AG04450 (cell line): Measurements from ENCODE around the gene COG4. TPM values are rescaled to one million over a fixed set of nuclear protein-coding genes. Genes with fewer than 3 reads are reported as not detected.

Experiments used
- CTCF ChIA-PET: fragments of 300-600, 350-600 bp; formaldehyde crosslinking; extraction: SDS; loops from one replicate; lab custom pipeline; 2022; ENCODE audit warnings: antibody characterized with exemption, inconsistent platforms; lab: Charles Lee
- POLR2A ChIA-PET: fragments of 350-600 bp; formaldehyde crosslinking; extraction: SDS; loops from one replicate; lab custom pipeline; 2021; ENCODE audit warnings: antibody characterized with exemption, inconsistent platforms; lab: Yijun Ruan, JAX
- DNase-seq: peaks from one replicate; pipeline ENCODE4 v3.0.0-alpha.2; 2011; ENCODE audit warnings: low read depth, low spot score
- H3K27ac ChIP-seq: one replicate; pipeline ENCODE4 v1.5.1; 2012; ENCODE audit warnings: low read depth, low read length, control low read depth
- H3K27me3 ChIP-seq: one replicate; pipeline ENCODE4 v1.6.0; 2012; ENCODE audit warnings: low read length; ENCODE audit not compliant: control insufficient read depth, insufficient read depth
- H3K4me3 ChIP-seq: 2 replicates; pipeline ENCODE4 v1.5.1; 2011; ENCODE audit warnings: mild to moderate bottlenecking, low read depth, low read length, control low read depth
- H3K9me3 ChIP-seq: 2 replicates; pipeline ENCODE4 v1.5.1; 2012; ENCODE audit warnings: low read length; ENCODE audit not compliant: control insufficient read depth, insufficient read depth
- CTCF ChIP-seq: IDR thresholded peaks from 2 replicates; pipeline ENCODE4 v1.5.1; 2011; ENCODE audit warnings: low read depth, low read length, control low read depth, inconsistent platforms
- polyA plus RNA-seq: library from polyadenylated mRNA; depleted of rRNA; stranded (reverse); fragments of >200 nt; gene quantifications from 2 replicates; pipeline ENCODE4 v1.2.3, GENCODE V29; 2011

The COG4 gene
- polyA plus RNA-seq, 1 experiment = 51.8 TPM

GRCh38 chr16:70482624-70483023 lies 40.7 kb downstream of the COG4 start:
- POLR2A ChIA-PET = interaction anchor here (0.6 to 0.8 kb wide), 3 partner anchors 28 to 183 kb away, joined by 3 to 4 read pairs (median 3); partner anchors contain the start of gene FCSK
- H3K27ac ChIP-seq = peak overlapping the region; percentile 47
- no peak for DNase-seq

DNA sequence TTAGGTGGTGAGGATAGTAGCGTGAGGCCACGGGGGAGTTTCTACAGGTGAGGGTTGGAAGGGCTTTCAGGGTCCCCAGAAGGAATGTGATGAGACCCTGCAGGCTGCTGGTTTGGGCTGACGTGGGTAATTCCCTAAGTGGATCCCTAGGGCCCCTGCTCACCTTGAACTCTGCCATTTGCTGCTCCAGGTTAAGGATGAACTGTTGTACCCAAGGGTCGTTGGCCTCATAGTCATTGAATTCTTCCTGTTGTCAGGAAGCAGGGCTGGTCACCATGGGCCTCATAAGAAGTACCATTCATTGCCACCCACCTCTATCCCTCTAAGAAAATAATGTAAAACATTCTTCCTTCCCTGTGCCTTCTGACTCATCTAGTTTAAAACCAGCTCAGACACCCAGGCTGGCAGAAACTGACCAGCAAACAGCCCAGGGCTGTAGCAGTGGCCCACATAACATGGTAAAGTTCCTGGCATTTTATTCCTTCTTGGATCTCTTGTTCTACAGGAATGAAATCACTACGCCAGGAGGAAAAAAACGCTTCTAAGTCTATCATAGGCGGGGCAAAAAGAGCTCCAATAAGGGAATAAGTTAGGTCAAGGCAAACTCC lies 41.3 kb downstream of the COG4 start:
- CTCF ChIA-PET = no interaction called here
- DNase-seq = no peak

More at GRCh38 chr16:70482624-70483023, 40.7 kb downstream of the COG4 start:
- CTCF ChIA-PET = no interaction called here
- Histone ChIP-seq H3K27me3 (no peaks in the 10 kb centered on the region), H3K9me3 (no peaks in the 10 kb centered on the region), H3K4me3 (no peak overlapping the region)
- no peak for TF ChIP-seq CTCF

GRCh38 chr16:70480127-70481105 lies 42.9 kb downstream of the COG4 start:
- ChIA-PET CTCF (no interaction called here), POLR2A (no interaction called here)
- Histone ChIP-seq H3K27ac (no peak overlapping the region), H3K4me3 (no peak overlapping the region), H3K9me3 (no peaks in the 10 kb centered on the region; the same call in 1 of the 2 replicates), H3K27me3 (no peaks in the 10 kb centered on the region)
- no peak for TF ChIP-seq CTCF
- DNase-seq = no peak

More for the DNA sequence above, 41.3 kb downstream of the COG4 start:
- TF ChIP-seq CTCF = no peak
- POLR2A ChIA-PET = interaction anchor here (0.6 to 0.8 kb wide), 2 partner anchors 101 to 182 kb away, joined by 3 to 4 read pairs; no protein-coding TSS in a partner anchor
- Histone ChIP-seq H3K9me3 (no peaks in the 10 kb centered on the region), H3K4me3 (no peak overlapping the region), H3K27ac (peak overlapping the region; percentile 47), H3K27me3 (no peaks in the 10 kb centered on the region)

DNA sequence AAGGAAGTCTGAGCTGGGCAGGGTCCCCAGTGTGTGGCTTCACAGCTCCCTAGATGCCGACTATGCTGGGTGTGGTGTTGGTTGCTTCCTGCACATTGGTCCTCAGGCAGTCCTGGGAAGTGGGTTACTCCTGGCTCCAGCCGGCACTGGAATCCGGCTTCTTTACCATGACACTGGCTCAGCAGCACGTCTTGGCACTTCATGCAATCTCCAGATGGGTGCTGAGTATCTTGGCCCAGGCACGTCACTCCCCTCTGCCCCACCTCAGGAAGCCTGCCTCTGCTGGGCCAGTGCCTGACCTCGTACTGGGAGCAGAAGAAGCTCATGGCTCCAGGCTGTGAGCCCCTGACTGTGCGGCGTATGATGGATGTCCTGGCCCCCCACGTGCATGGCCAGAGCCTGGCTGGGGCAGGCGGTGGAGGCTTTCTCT lies 44.4 kb downstream of the COG4 start:
- Histone ChIP-seq H3K27ac (no peak overlapping the region), H3K9me3 (no peaks in the 10 kb centered on the region; the same call in 1 of the 2 replicates), H3K27me3 (no peaks in the 10 kb centered on the region), H3K4me3 (no peak overlapping the region)
- ChIA-PET POLR2A (no interaction called here), CTCF (no interaction called here)
- TF ChIP-seq CTCF = no peak
- no peak for DNase-seq
